HepG2 (cell line): ENCODE results near the gene KLHL21.

Experiments used
- CTCF ChIP-seq: sonication (generic); formaldehyde crosslinking; IDR thresholded peaks from 2 replicates; pipeline ENCODE4 v1.5.0; 2020; ENCODE audit warnings: mild to moderate bottlenecking, missing genetic modification reagents, moderate library complexity
- ETV5 ChIP-seq: IDR thresholded peaks from 2 replicates; pipeline ENCODE4 v1.6.1; 2018; ENCODE audit warnings: missing biosample characterization, missing genetic modification reagents, inconsistent platforms, borderline replicate concordance
- ETV6 ChIP-seq: sonication (generic); formaldehyde crosslinking; conservative IDR thresholded peaks from 2 replicates; pipeline ENCODE4 v1.4.0; 2020; ENCODE audit warnings: missing genetic modification reagents
- FOXP4 ChIP-seq: sonication (generic); formaldehyde crosslinking; IDR thresholded peaks from 2 replicates; pipeline ENCODE4 v1.4.0; 2020; ENCODE audit warnings: missing genetic modification reagents
- MTA3 ChIP-seq: sonication (generic); formaldehyde crosslinking; IDR thresholded peaks from 2 replicates; pipeline ENCODE4 v1.4.0; 2020; ENCODE audit warnings: missing genetic modification reagents
- POLR2A ChIP-seq, 2 experiments: IDR thresholded peaks; 2 replicates each; pipeline ENCODE4 v1.6.1; 2011; ENCODE audit warnings: low read depth in 2 of 2, low read length in 2 of 2, mild to moderate bottlenecking in 1 of 2, moderate library complexity in 1 of 2; ENCODE audit not compliant: insufficient read depth in 1 of 2
- PPARG ChIP-seq: conservative IDR thresholded peaks from 2 replicates; pipeline ENCODE4 v1.6.1; 2016; ENCODE audit warnings: missing biosample characterization, missing genetic modification reagents
- RARA ChIP-seq: IDR thresholded peaks from 2 replicates; pipeline ENCODE4 v1.6.1; 2016; ENCODE audit warnings: missing genetic modification reagents, missing compliant biosample characterization
- REST ChIP-seq, 2 experiments: IDR thresholded peaks; 2 replicates each; pipeline ENCODE4 v1.6.1; 2011 to 2012; ENCODE audit warnings: low read length in 2 of 2, borderline replicate concordance in 1 of 2, low read depth in 1 of 2, mild to moderate bottlenecking in 1 of 2, moderate library complexity in 1 of 2
- SCMH1 ChIP-seq: sonication (generic); formaldehyde crosslinking; IDR thresholded peaks from 2 replicates; pipeline ENCODE4 v1.9.0; 2021; ENCODE audit warnings: missing genetic modification reagents, mild to moderate bottlenecking, borderline replicate concordance
- STAT6 ChIP-seq: sonication (generic); formaldehyde crosslinking; IDR thresholded peaks from 2 replicates; pipeline ENCODE4 v1.4.0; 2020; ENCODE audit warnings: missing genetic modification reagents, mild to moderate bottlenecking, borderline replicate concordance
- TBP ChIP-seq: sonication (generic); formaldehyde crosslinking; IDR thresholded peaks from 2 replicates; pipeline ENCODE4 v1.5.0; 2020; ENCODE audit warnings: missing genetic modification reagents

- TF ChIP-seq ETV5 (CRISPR knock-in tag) (no peak), CTCF (CRISPR knock-in tag) (no peak), REST (IDR thresholded peaks at IDR 0.05; ENCODE audit: borderline replicate concordance in 1 of 2, low read depth in 1 of 2, low read length in 2 of 2) (no peak), SCMH1 (CRISPR knock-in tag) (no peak), ETV6 (CRISPR knock-in tag) (no peak), RARA (CRISPR knock-in tag) (no peak), POLR2A (IDR thresholded peaks at IDR 0.05; ENCODE audit: insufficient read depth in 1 of 2, low read depth in 2 of 2, low read length in 2 of 2) (no peak), TBP (no peak), FOXP4 (no peak), STAT6 (CRISPR knock-in tag) (no peak), PPARG (CRISPR knock-in tag) (no peak), MTA3 (CRISPR knock-in tag) (no peak)
Observed at GRCh38 chr1:6574818-6575217, 27.9 kb downstream of the KLHL21 start.
